OCI-LY7 (cell line): Measurements from ENCODE around the gene KIRREL3. TPM values are rescaled to one million over a fixed set of nuclear protein-coding genes. Genes with fewer than 3 reads are reported as not detected.

Source experiments
- BruUV-seq: library from RNA; stranded (reverse); fragments of 400-500 nt; replicated peaks from 2 replicates; lab custom pipeline; 2021; lab: Mats Ljungman, UMichigan
- CTCF ChIA-PET: fragments of 300-600 bp; sonication (Branson Sonifier 250); formaldehyde crosslinking; loops from one replicate; lab custom pipeline; 2022; ENCODE audit warnings: antibody characterized with exemption; ENCODE audit not compliant: unreplicated experiment; lab: Charles Lee
- POLR2A ChIA-PET: fragments of 300-600 bp; sonication (Branson Sonifier 250); formaldehyde crosslinking; loops from one replicate; lab custom pipeline; 2022; ENCODE audit warnings: antibody characterized with exemption; lab: Charles Lee
- DNase-seq: peaks from one replicate; pipeline ENCODE4 v3.0.0-alpha.2; 2015; ENCODE audit warnings: low spot score
- H2AFZ ChIP-seq: fragments of 200-600 bp; sonication (generic), shearing (Covaris generic); 2 replicates; pipeline ENCODE4 v1.6.1; 2014; ENCODE audit warnings: mild to moderate bottlenecking, antibody characterized with exemption, low read length, moderate library complexity
- H3K27ac ChIP-seq: fragments of 200-600 bp; sonication (generic); 2 replicates; pipeline ENCODE4 v1.5.1; 2014; ENCODE audit warnings: mixed run types, low read depth, mild to moderate bottlenecking, moderate library complexity, low read length, inconsistent platforms; ENCODE audit not compliant: poor library complexity, severe bottlenecking
- H3K36me3 ChIP-seq: fragments of 200-600 bp; sonication (generic); 2 replicates; pipeline ENCODE4 v1.6.1; 2014; ENCODE audit warnings: mild to moderate bottlenecking, antibody characterized with exemption, low read length, moderate library complexity, mixed read lengths; ENCODE audit not compliant: insufficient read depth
- H3K4me1 ChIP-seq: fragments of 200-600 bp; sonication (generic); 2 replicates; pipeline ENCODE4 v1.5.1; 2014; ENCODE audit warnings: mild to moderate bottlenecking, low read length; ENCODE audit not compliant: insufficient read depth, poor library complexity, severe bottlenecking
- H3K4me2 ChIP-seq: fragments of 200-600 bp; sonication (generic); 2 replicates; pipeline ENCODE4 v1.6.1; 2014; ENCODE audit warnings: mild to moderate bottlenecking, low read length
- H3K4me3 ChIP-seq: fragments of 200-600 bp; sonication (generic); 2 replicates; pipeline ENCODE4 v1.5.1; 2014; ENCODE audit warnings: mild to moderate bottlenecking, low read depth, low read length; ENCODE audit not compliant: poor library complexity, severe bottlenecking
- H3K79me2 ChIP-seq: fragments of 200-600 bp; sonication (generic); 2 replicates; pipeline ENCODE4 v1.6.1; 2016; ENCODE audit warnings: low read depth, mild to moderate bottlenecking, low read length, moderate library complexity, mixed read lengths; ENCODE audit not compliant: insufficient read depth
- H3K9me2 ChIP-seq: fragments of 200-600 bp; sonication (generic); 2 replicates; pipeline ENCODE4 v1.6.1; 2016; ENCODE audit warnings: mild to moderate bottlenecking, low read length, mixed read lengths; ENCODE audit not compliant: insufficient read depth
- H3K9me3 ChIP-seq: fragments of 200-600 bp; sonication (generic); 2 replicates; pipeline ENCODE4 v1.6.1; 2014; ENCODE audit warnings: mild to moderate bottlenecking, mixed run types, low read length, mixed read lengths
- H4K20me1 ChIP-seq: fragments of 200-600 bp; sonication (generic); 2 replicates; pipeline ENCODE4 v1.6.1; 2014; ENCODE audit warnings: mild to moderate bottlenecking, antibody characterized with exemption, low read length, moderate library complexity, mixed read lengths; ENCODE audit not compliant: insufficient read depth
- EZH2phosphoT487 ChIP-seq: fragments of 200-600 bp; sonication (generic); IDR thresholded peaks from 2 replicates; pipeline ENCODE4 v1.6.1; 2018; ENCODE audit warnings: low read depth, borderline replicate concordance, mild to moderate bottlenecking, mixed run types, antibody characterized with exemption, low read length, moderate library complexity, mixed read lengths
- intact Hi-C: fragments of 100-400 bp; cut with micrococcal nuclease; formaldehyde crosslinking; loops from one replicate; pipeline ENCODE4 v1.10.0; 2022; ENCODE audit not compliant: unreplicated experiment
- total RNA-seq, 2 experiments: library from RNA; depleted of rRNA in 1 of 2; stranded (reverse); fragments of >200 nt in 1 of 2; shearing (Covaris generic) in 1 of 2; gene quantifications; 2 replicates each; pipeline ENCODE4 v1.2.3, GENCODE V29; 2014 to 2022
- TF ChIP-seq, protein P1 (sequence below): fragments of 200-600 bp; sonication (generic); conservative IDR thresholded peaks from 2 replicates; pipeline ENCODE4 v1.5.1; 2014; ENCODE audit warnings: mild to moderate bottlenecking, antibody characterized with exemption, low read length, moderate library complexity, mixed read lengths

The KIRREL3 gene
- total RNA-seq, 2 experiments from 2014 or later = not detected

DNA sequence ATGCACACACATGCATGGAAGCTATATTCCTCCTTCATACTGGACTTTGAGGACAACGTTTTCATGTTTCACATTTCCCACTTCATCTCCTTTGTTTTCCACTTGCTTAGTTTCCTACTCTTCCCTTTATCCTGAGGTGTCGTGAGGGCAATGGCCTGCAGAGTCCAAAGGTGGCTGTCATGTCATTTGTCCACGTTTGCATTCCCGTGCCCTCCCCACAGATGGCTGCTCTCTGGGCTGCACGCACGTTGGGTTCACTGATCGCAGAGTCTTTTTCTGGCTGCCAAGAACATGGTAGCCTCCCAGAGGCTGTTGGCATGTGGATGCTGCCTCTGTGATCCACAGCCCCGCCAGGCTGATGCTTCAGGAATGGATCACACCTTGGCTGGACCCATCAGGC, 389.1 kb downstream of the KIRREL3 start:
- Histone ChIP-seq H3K4me2 (no peak overlapping the region), H3K4me1 (no peaks in the 10 kb centered on the region), H4K20me1 (no peaks in the 10 kb centered on the region), H3K36me3 (no peaks in the 10 kb centered on the region), H3K9me3 (no peaks in the 10 kb centered on the region), H2AFZ (no peak overlapping the region), H3K79me2 (no peaks in the 10 kb centered on the region), H3K4me3 (no peak overlapping the region), H3K27ac (no peak overlapping the region), H3K9me2 (no peaks in the 10 kb centered on the region)
- BruUV-seq = no TSS peak
- no peak for DNase-seq
- ChIA-PET POLR2A (no interaction called here), CTCF (no interaction called here)
- intact Hi-C loops = no loop called here
- TF ChIP-seq, protein P1, sequence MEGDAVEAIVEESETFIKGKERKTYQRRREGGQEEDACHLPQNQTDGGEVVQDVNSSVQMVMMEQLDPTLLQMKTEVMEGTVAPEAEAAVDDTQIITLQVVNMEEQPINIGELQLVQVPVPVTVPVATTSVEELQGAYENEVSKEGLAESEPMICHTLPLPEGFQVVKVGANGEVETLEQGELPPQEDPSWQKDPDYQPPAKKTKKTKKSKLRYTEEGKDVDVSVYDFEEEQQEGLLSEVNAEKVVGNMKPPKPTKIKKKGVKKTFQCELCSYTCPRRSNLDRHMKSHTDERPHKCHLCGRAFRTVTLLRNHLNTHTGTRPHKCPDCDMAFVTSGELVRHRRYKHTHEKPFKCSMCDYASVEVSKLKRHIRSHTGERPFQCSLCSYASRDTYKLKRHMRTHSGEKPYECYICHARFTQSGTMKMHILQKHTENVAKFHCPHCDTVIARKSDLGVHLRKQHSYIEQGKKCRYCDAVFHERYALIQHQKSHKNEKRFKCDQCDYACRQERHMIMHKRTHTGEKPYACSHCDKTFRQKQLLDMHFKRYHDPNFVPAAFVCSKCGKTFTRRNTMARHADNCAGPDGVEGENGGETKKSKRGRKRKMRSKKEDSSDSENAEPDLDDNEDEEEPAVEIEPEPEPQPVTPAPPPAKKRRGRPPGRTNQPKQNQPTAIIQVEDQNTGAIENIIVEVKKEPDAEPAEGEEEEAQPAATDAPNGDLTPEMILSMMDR = no peak
- no peak for TF ChIP-seq EZH2phosphoT487

DNA sequence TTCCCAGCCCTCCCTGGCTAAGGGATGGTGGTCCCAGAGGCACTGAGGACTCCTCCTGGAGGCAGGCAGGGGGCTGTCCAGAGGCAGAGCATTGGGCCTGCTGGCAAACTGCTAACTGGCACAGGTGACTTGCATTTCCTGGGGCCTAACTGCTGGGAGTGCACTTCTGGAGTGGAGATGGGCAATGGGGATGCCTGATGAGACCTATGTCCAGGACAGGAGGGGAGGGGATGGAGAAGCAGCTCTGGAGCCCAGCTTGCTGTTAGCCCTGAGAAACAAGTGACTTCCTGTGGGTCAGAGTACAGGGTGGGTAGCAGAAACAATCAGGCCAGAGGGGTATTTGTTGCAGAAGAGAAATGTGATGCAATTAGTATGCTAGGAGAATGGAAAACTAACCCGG, 391.9 kb downstream of the KIRREL3 start:
- H3K4me1 ChIP-seq = no peaks in the 10 kb centered on the region
- no peaks in the 10 kb centered on the region for H3K79me2 ChIP-seq
- no peaks in the 10 kb centered on the region for H3K9me2 ChIP-seq
- H3K36me3 ChIP-seq = no peaks in the 10 kb centered on the region
- DNase-seq = no peak
- no peak for TF ChIP-seq EZH2phosphoT487
- TF ChIP-seq, protein P1 = no peak
- H4K20me1 ChIP-seq = no peaks in the 10 kb centered on the region
- H3K9me3 ChIP-seq = no peaks in the 10 kb centered on the region
- CTCF ChIA-PET = no interaction called here
- BruUV-seq = no TSS peak
- intact Hi-C loops = loop anchor here (10.0 kb wide), 1 partner anchor 164 kb away; no protein-coding TSS in a partner anchor
- H3K4me3 ChIP-seq = no peak overlapping the region
- POLR2A ChIA-PET = no interaction called here
- no peak overlapping the region for H2AFZ ChIP-seq
- no peak overlapping the region for H3K4me2 ChIP-seq
- no peak overlapping the region for H3K27ac ChIP-seq

DNA sequence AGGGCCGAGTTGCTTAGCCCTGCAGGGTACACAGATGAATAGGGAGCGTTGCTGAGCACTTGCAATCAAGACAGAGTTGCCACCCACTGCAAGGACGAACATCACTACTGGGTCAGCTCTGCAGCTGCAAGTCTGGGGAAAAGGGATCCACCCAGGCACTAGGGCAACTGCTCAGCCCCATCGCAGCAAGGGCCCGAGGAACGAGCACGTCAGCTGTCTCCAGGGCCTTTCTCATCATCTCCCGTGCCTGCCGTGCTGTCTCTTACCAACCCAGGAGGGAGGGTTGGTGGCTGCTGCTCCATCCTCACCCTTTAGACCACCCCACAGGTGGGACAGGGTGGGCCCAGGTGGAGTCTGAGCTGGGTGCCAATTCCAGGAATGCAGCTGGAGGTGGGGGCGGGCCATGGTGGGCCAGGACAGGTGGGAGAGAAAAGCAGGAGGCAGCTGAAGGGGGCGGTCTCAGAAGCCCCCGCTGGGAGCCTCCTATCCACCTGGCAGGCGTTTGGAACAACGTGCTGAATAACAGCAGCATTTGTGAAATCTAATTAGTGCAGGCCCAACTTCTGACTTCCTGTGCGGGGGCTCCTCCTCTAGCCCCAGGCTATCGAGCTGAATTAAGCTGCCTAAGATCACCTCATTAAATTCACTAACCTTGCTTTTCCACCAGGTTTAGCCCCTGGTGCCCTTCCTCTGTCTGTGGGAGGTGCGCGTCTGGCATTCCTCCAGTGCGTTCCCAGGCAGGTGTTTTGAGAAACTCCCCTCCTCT, 392.6 kb downstream of the KIRREL3 start:
- intact Hi-C loops = loop anchor here (10.0 kb wide), 1 partner anchor 163 kb away; no protein-coding TSS in a partner anchor
- TF ChIP-seq, protein P1 = no peak
- no peak for TF ChIP-seq EZH2phosphoT487
- no peak overlapping the region for H3K27ac ChIP-seq
- POLR2A ChIA-PET = no interaction called here
- H3K4me2 ChIP-seq = no peak overlapping the region
- H4K20me1 ChIP-seq = no peaks in the 10 kb centered on the region
- no TSS peak for BruUV-seq
- no peaks in the 10 kb centered on the region for H3K9me2 ChIP-seq
- no peak for DNase-seq
- H3K4me1 ChIP-seq = no peaks in the 10 kb centered on the region
- H3K36me3 ChIP-seq = no peaks in the 10 kb centered on the region
- H2AFZ ChIP-seq = no peak overlapping the region
- H3K79me2 ChIP-seq = no peaks in the 10 kb centered on the region
- no peak overlapping the region for H3K4me3 ChIP-seq
- CTCF ChIA-PET = no interaction called here
- no peaks in the 10 kb centered on the region for H3K9me3 ChIP-seq
